SK-N-SH treated with all-trans-retinoic acid at 6 μM for 48 hours (cell line): Measurements from ENCODE around the gene BACH1.

ENCODE experiments used
- ATAC-seq: fragments of 200-7000 bp; cut with Tn5 transposase; 3 replicates; pipeline ENCODE4 v1.9.1; 2020; ENCODE audit warnings: mild to moderate bottlenecking, moderate library complexity
- BACH2 ChIP-seq: fragments of 250-450 bp; sonication (Bioruptor Pico); IDR thresholded peaks from 2 replicates; pipeline ENCODE4 v1.9.0; 2021; ENCODE audit warnings: mild to moderate bottlenecking, borderline replicate concordance
- CREB5 ChIP-seq: fragments of 250-450 bp; sonication (Bioruptor Pico); IDR thresholded peaks from 2 replicates; pipeline ENCODE4 v1.5.1; 2020; ENCODE audit warnings: low read depth, mild to moderate bottlenecking, moderate library complexity
- CSDC2 ChIP-seq: fragments of 250-450 bp; sonication (Bioruptor Pico); IDR thresholded peaks from 2 replicates; pipeline ENCODE4 v1.5.0; 2020; ENCODE audit warnings: mild to moderate bottlenecking, moderate library complexity
- CSRNP3 ChIP-seq: fragments of 250-450 bp; sonication (Bioruptor Pico); IDR thresholded peaks from 2 replicates; pipeline ENCODE4 v1.5.1; 2021; ENCODE audit warnings: mild to moderate bottlenecking, moderate library complexity
- GLIS3 ChIP-seq: fragments of 250-450 bp; sonication (Bioruptor Pico); IDR thresholded peaks from 2 replicates; pipeline ENCODE4 v1.5.0; 2020; ENCODE audit warnings: mild to moderate bottlenecking, moderate library complexity
- ISL1 ChIP-seq: fragments of 250-450 bp; sonication (Bioruptor Pico); IDR thresholded peaks from 2 replicates; pipeline ENCODE4 v2.1.2; 2022; ENCODE audit warnings: mild to moderate bottlenecking, moderate library complexity
- PPARA ChIP-seq: fragments of 250-450 bp; sonication (Bioruptor Pico); IDR thresholded peaks from 2 replicates; pipeline ENCODE4 v1.5.0; 2020; ENCODE audit warnings: mild to moderate bottlenecking, borderline replicate concordance
- RARB ChIP-seq: fragments of 250-450 bp; sonication (Bioruptor Pico); IDR thresholded peaks from 2 replicates; pipeline ENCODE4 v1.8.0; 2021; ENCODE audit warnings: mild to moderate bottlenecking, moderate library complexity
- SNAI2 ChIP-seq: fragments of 250-450 bp; sonication (Bioruptor Pico); IDR thresholded peaks from 2 replicates; pipeline ENCODE4 v1.5.0; 2020; ENCODE audit warnings: mild to moderate bottlenecking, moderate library complexity
- TCF4 ChIP-seq: fragments of 250-450 bp; sonication (Bioruptor Pico); IDR thresholded peaks from 2 replicates; pipeline ENCODE4 v1.8.0; 2021; ENCODE audit warnings: mild to moderate bottlenecking, moderate library complexity, borderline replicate concordance
- TOX ChIP-seq: fragments of 250-450 bp; sonication (Bioruptor Pico); IDR thresholded peaks from 2 replicates; pipeline ENCODE4 v1.8.0; 2021; ENCODE audit warnings: mild to moderate bottlenecking, moderate library complexity, borderline replicate concordance
- TSHZ2 ChIP-seq: fragments of 250-450 bp; sonication (Bioruptor Pico); IDR thresholded peaks from 2 replicates; pipeline ENCODE4 v1.5.0; 2020; ENCODE audit warnings: mild to moderate bottlenecking, moderate library complexity
- ZC3H10 ChIP-seq: fragments of 250-450 bp; sonication (Bioruptor Pico); IDR thresholded peaks from 2 replicates; pipeline ENCODE4 v1.5.1; 2021; ENCODE audit warnings: mild to moderate bottlenecking, moderate library complexity
- ZFP3 ChIP-seq: fragments of 250-450 bp; sonication (Bioruptor Pico); IDR thresholded peaks from 2 replicates; pipeline ENCODE4 v1.5.0; 2020; ENCODE audit warnings: mild to moderate bottlenecking, moderate library complexity
- ZFP30 ChIP-seq: fragments of 450-650 bp; formaldehyde crosslinking; IDR thresholded peaks from 2 replicates; pipeline ENCODE4 v1.5.0; 2022; ENCODE audit warnings: mild to moderate bottlenecking, moderate library complexity
- ZNF565 ChIP-seq: fragments of 450-650 bp; formaldehyde crosslinking; conservative IDR thresholded peaks from 2 replicates; pipeline ENCODE4 v1.5.0; 2020; ENCODE audit warnings: low read depth, mild to moderate bottlenecking, moderate library complexity
- ZNF70 ChIP-seq: fragments of 450-650 bp; formaldehyde crosslinking; IDR thresholded peaks from 2 replicates; pipeline ENCODE4 v1.5.0; 2020; ENCODE audit warnings: mild to moderate bottlenecking, moderate library complexity
- TF ChIP-seq, protein P1 (sequence below): fragments of 250-450 bp; sonication (Bioruptor Pico); IDR thresholded peaks from 2 replicates; pipeline ENCODE4 v1.8.0; 2020; ENCODE audit warnings: mild to moderate bottlenecking, moderate library complexity, borderline replicate concordance
- TF ChIP-seq, protein P2 (sequence below): fragments of 250-450 bp; sonication (Bioruptor Pico); IDR thresholded peaks from 2 replicates; pipeline ENCODE4 v1.8.0; 2021; ENCODE audit warnings: low read depth, mild to moderate bottlenecking, moderate library complexity, borderline replicate concordance

The BACH1 gene

DNA sequence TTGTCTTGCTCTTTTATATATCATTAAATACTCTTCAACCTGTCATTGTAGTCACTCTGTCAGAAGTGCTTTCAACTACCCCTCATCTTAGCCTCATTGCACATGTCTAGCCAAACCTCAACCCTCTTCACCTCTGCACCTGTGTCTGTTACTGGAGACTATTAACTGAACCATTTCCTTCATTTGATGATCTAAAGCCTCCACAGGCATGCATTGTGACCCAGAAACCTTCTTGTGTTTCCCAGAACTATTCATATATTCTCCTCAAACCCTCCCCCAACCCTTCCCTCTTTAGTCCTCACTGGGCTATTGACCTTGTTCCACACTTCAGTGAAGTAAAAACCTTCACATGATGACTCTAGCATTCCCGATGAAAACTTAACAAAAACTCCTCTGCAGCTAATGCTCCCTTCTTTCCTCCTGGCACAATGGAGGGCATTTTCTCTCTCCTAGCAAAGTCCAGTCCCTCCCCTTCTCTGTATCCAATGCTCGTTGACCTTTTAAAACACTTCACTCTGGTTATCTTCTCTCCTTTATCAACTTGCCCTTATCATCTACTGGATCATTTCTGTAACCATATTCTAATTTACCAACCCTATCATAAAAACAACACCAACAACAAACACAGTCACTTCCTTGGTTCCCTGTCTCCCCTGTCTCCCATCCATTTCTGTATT, 86.1 kb downstream of the BACH1 start:
- TF ChIP-seq ZC3H10 (CRISPR knock-in tag) (no peak), ZNF565 (no peak), TOX (CRISPR knock-in tag) (no peak)
- TF ChIP-seq, all 23 proteins: peak for 0
- no peak for ATAC-seq

GRCh38 chr21:29385934-29386520, 87.3 kb downstream of the BACH1 start:
- ATAC-seq, result no peak
- no peak for TF ChIP-seq ZC3H10 (CRISPR knock-in tag)
- no peak for TF ChIP-seq TOX (CRISPR knock-in tag)
- no peak for TF ChIP-seq ZFP30 (CRISPR knock-in tag)
- TF ChIP-seq CSRNP3 (CRISPR knock-in tag), result no peak
- TF ChIP-seq, protein P1, sequence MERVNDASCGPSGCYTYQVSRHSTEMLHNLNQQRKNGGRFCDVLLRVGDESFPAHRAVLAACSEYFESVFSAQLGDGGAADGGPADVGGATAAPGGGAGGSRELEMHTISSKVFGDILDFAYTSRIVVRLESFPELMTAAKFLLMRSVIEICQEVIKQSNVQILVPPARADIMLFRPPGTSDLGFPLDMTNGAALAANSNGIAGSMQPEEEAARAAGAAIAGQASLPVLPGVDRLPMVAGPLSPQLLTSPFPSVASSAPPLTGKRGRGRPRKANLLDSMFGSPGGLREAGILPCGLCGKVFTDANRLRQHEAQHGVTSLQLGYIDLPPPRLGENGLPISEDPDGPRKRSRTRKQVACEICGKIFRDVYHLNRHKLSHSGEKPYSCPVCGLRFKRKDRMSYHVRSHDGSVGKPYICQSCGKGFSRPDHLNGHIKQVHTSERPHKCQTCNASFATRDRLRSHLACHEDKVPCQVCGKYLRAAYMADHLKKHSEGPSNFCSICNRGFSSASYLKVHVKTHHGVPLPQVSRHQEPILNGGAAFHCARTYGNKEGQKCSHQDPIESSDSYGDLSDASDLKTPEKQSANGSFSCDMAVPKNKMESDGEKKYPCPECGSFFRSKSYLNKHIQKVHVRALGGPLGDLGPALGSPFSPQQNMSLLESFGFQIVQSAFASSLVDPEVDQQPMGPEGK, result no peak
- no peak for TF ChIP-seq GLIS3 (CRISPR knock-in tag)
- TF ChIP-seq ZNF565, result no peak
- TF ChIP-seq ZNF70 (CRISPR knock-in tag), result no peak
- TF ChIP-seq TSHZ2 (CRISPR knock-in tag), result no peak
- TF ChIP-seq ISL1 (CRISPR knock-in tag), result no peak
- TF ChIP-seq, protein P2, sequence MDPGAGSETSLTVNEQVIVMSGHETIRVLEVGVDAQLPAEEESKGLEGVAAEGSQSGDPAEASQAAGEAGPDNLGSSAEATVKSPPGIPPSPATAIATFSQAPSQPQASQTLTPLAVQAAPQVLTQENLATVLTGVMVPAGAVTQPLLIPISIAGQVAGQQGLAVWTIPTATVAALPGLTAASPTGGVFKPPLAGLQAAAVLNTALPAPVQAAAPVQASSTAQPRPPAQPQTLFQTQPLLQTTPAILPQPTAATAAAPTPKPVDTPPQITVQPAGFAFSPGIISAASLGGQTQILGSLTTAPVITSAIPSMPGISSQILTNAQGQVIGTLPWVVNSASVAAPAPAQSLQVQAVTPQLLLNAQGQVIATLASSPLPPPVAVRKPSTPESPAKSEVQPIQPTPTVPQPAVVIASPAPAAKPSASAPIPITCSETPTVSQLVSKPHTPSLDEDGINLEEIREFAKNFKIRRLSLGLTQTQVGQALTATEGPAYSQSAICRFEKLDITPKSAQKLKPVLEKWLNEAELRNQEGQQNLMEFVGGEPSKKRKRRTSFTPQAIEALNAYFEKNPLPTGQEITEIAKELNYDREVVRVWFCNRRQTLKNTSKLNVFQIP (CRISPR knock-in tag), result no peak
- no peak for TF ChIP-seq TCF4 (CRISPR knock-in tag)
- no peak for TF ChIP-seq CREB5 (CRISPR knock-in tag)
- no peak for TF ChIP-seq RARB (CRISPR knock-in tag)

DNA sequence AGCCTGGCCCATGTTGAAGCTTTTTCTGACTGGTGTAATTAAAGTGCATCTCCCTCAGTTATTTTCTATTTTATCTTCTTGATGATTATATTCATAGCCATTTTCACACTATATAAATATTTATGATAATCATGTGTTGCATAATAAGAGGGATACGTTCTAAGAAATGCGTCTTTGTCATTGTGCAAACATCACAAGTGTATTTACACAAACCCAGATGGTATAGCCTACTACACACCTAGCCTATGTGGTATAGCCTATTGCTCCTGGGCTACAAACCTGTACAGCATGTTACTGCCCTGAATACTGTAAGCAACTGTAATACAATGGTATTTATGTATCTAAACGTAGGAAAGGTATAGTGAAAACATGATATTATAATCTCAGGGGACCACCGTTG, 88.1 kb downstream of the BACH1 start:
- no peak for ATAC-seq
- no peak for TF ChIP-seq BACH2 (CRISPR knock-in tag)
- TF ChIP-seq ISL1 (CRISPR knock-in tag), result no peak
- TF ChIP-seq RARB (CRISPR knock-in tag), result no peak
- no peak for TF ChIP-seq TCF4 (CRISPR knock-in tag)
- no peak for TF ChIP-seq PPARA (CRISPR knock-in tag)
- no peak for TF ChIP-seq ZFP3 (CRISPR knock-in tag)
- no peak for TF ChIP-seq ZFP30 (CRISPR knock-in tag)
- TF ChIP-seq SNAI2, result no peak
- TF ChIP-seq ZNF565, result no peak
- TF ChIP-seq ZNF70 (CRISPR knock-in tag), result no peak
- TF ChIP-seq, protein P1, result no peak
- TF ChIP-seq, protein P2 (CRISPR knock-in tag), result no peak
- TF ChIP-seq TOX (CRISPR knock-in tag), result no peak
- TF ChIP-seq CSDC2 (CRISPR knock-in tag), result no peak
- TF ChIP-seq TSHZ2 (CRISPR knock-in tag), result no peak
